Measurements from ENCODE around the gene AVP. TPM values are rescaled to one million over a fixed set of nuclear protein-coding genes. Genes with fewer than 3 reads are reported as not detected.

The AVP gene
- polyA plus RNA-seq, 12 donors: 0.24 TPM; not detected in 11

DNA sequence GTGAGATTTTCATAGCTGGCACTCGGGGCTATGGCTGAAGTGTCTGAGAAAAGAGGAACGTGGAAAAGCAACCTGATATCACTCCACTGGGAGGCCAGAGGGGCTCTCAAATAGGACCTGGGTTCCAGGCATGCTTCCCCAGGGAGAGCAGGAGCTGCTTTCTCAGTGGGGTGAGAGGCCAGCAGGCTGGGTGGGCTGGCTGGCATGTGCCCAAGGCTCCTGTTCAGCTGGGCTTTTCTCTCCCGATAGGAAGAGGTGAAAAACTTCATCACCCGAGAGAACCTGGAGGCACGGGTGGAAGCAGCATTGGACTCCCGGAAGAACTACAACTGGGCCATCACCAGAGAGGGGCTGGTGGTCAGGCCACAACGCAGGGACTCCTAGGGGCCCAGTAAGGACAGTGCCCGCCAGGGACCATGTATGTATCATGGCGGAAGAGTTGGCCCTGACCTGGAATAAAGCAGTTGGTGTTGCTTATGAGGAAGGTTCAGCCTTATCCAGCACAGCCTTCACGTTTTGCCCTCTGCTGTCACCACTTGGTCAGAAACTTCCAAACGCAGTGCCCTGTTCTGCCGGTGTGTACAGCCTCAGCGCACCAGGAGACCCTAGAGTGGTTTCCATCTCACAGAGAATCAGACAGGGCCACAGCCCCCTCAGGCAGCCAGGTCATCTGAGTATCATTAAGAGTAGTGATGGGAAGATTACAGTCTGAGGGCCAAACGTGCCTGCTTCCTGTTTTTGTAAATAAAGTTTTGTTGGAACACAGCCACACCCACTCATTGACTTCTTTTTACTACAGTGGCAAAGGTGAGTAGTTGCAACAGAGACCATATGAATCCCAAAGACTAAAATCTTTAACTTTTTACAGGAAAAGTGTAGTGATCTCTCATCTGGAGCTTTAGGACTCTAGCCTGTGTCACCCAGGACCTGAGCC is 36.8 kb downstream of the AVP start:
- no peak for DNase-seq

GRCh38 chr20:3046677-3047462 is 37.7 kb downstream of the AVP start:
- no peak for DNase-seq

DNA sequence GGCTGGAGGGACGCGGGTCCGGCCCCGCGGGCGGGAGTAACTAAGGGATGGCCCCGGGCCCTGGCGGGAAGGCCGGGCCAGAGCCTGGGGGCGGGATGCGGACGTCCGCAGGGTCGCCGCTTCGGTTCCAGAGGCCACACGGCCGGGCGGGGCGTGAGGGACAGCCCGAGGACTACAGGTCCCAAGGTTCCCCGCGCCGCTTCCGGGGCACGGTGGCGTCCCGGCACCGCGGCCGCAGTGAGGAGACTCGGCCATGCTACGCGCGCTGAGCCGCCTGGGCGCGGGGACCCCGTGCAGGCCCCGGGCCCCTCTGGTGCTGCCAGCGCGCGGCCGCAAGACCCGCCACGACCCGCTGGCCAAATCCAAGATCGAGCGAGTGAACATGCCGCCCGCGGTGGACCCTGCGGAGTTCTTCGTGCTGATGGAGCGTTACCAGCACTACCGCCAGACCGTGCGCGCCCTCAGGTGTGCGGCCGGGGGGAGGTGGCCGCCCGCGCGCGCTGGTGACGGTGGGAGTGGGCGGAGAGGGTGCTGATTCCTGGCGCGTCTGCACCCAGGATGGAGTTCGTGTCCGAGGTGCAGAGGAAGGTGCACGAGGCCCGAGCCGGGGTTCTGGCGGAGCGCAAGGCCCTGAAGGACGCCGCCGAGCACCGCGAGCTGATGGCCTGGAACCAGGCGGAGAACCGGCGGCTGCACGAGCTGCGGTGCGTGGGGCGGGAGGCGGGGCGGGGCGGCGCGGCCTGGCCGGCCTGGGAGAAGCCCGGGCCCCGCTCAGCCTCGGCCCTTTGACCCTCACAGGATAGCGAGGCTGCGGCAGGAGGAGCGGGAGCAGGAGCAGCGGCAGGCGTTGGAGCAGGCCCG is 38.5 kb downstream of the AVP start, which contains the start of gene MRPS26:
Gene MRPS26 (plus strand): TSS at position 237 of the 861 bp plus-strand sequence. CDS start 17 bp downstream, at position 254.
- DNase-seq: peak; percentile 93

DNA sequence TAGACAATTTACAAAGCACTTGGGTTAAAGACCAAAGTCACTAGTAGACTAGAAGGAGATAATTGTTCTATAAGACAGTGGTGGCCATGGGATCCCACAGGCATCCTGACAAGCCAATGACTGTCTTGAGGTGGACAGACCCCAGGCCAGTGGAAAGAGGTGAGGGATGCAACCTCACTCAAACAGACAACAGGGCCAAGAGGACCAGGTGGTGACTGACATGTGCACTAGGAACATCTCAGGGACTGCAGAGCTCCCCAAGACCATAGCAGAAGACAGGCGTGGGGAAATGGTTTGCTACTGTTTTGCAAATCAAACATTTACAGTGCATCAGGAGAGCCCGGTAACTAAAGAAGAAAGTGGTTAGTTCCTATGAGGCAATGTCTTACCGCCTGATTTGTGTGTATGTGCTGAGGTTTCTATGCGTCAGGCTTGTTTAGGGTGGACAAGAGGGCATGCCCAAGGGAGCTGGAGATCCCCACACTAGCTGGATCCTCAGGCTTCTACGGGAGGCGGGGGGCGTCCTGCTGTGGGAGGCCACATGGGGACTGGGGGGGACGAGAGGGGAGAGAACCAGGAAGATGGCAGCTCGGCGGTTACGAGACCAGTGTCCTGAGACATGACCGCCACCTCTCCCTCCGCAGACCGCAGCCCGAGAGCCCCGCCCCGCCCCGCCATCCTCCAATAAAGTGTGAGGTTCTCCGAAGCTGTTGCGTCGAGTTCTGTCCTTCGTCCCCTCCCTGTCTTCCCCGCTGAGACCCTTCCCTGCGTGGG is 39.3 kb downstream of the AVP start:
- DNase-seq: no peak

DNA sequence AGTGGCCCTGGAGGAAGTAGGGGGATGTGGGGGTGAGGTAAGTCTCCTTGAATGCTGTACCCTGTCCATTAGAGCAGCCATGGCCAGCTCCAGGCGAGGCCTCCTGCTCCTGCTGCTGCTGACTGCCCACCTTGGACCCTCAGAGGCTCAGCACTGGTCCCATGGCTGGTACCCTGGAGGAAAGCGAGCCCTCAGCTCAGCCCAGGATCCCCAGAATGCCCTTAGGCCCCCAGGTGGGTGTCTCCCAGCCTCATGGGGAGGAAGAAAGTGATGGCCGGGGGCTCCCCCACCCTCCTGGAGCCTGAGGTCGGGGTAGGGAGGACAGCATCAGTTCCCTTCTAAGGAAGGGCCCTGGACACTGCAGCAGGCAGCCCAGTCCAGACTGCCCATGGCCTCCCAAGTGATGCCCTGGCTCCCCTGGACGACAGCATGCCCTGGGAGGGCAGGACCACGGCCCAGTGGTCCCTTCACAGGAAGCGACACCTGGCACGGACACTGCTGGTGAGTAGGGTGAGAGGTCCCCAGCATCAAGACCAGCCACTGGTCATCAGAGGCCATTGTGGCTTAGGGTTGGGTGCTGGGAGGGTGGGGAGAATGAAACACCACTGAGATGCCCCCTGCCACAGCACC is 40.1 kb downstream of the AVP start:
- no peak for DNase-seq

DNA sequence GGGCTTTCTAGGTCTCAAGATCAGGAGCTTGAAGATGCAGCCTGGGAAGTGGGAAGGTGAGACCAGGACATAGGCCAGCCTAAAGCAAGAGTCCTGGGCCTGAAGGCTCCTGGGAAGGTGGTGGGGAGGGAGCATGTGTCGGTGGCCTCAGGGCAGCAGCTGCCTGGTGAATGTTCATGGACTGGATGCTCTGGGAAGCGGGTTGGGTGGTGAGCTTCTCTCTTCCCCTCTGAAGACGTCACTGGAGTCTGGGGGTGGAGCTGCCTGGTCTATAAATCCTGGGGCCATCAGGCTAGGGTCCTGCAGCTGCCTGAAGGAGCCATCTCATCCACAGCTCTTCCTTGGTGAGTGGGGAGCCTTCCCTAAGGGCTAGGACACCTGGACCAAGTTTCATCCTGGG is 41.2 kb downstream of the AVP start, which contains the start of gene GNRH2:
Gene GNRH2 (plus strand): TSS at position 301 of the 400 bp plus-strand sequence. CDS start 793 bp downstream, outside the sequence.
- no peak for DNase-seq

GRCh38 chr20:3042625-3043024 is 41.9 kb downstream of the AVP start:
- peak; percentile 66 for DNase-seq

- peak; percentile 59 for DNase-seq
Observed at GRCh38 chr20:3041854-3042409, 42.6 kb downstream of the AVP start.

- DNase-seq: no peak
Observed at GRCh38 chr20:3040086-3040485, 44.4 kb downstream of the AVP start.

DNA sequence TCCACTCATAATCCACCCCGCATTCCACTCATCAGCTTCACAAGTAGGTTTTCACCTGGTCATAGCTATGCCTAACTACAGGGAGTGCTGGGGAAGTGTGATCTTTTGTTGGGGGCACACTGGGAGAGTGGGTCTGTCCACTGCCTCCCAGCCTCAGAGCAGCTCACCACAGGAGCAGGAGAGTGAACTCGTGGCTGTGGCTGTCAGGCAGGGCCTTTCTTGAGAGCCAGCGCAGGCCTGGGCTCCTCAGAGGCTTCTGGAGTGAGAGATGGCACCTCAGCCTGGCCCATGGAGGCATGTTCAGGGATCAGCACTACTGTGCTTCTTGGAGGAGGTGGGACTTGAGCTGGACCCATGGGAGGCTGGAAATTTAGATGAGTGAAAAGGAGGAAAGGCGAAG is 45.1 kb downstream of the AVP start:
- no peak for DNase-seq

DNA sequence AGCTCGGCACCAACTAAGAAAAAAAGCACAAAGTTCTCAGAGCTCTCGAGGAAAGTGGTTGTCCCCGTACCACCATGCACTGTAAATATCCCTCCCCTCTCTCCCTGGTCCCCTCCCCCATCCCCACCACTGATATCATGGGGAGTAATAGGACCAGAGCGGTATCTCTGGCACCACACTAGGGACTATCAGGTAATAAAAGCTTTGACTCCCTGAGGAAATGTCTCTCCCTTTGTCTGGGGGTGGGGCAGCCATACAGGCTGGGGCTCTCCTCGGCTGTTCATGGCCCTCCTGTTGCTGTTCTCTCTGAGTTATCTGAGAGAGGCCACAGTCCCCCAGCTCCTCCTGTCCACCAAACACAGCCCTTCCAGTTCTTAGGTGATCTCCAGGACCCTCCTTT is 46.1 kb downstream of the AVP start:
- no peak for DNase-seq

DNA sequence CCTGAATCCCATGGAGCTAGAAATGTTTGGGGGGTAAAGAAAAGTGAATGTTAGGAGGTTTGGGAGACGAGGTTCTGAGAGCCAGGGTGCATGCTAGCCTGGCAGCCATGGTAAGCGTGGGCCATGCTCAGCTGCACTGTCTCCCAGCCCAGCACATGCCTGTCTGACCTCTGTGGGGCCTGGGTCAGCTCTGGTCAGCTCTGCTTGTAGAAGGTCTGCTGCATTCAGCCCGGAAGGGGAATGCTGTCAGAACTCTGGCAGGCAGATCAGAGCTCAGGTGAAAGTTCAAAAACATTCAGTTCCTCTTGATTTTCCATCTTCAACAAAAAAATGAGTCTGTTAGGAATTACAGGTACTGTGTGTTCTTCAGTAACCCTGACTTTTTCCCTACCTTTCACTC is 46.9 kb downstream of the AVP start:
- DNase-seq: no peak

DNA sequence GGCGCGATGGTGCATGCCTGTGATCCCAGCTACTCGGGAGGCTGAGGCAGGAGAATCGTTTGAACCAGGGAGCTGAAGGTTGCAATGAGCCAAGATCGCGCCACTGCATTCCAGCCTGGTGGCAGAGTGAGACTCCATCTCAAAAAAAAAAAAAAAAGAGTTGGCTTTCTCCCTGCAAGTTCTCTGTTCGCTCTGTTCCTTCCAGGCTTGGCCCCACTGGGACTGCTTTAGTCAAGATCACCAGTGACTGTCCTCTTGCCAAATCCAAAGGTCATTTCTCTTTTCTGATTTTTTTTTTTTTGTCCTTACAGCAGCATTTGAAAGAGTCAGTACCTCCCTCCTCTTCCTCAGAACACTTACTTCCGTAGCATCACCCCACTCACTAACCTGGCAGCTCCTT is 51.9 kb downstream of the AVP start:
- no peak for DNase-seq

Other genes starting within 250 kb of the AVP start
- 10 to 100 TPM in 11 of 12 donors, not detected in 1; 17.5 to 41.8 (median 25.6) TPM for gene PCED1A, start 244.1 kb downstream of the AVP start, polyA plus RNA-seq (ENCODE audit: insufficient read length in 12 of 12)
- gene VPS16, start 244.0 kb downstream of the AVP start, polyA plus RNA-seq (ENCODE audit: insufficient read length in 12 of 12): 10 to 100 TPM in 11 of 12 donors, not detected in 1; 18.9 to 53.6 (median 21.9) TPM
- gene PTPRA, start 211.2 kb downstream of the AVP start, polyA plus RNA-seq (ENCODE audit: insufficient read length in 12 of 12): 10 to 100 TPM in 11 of 12 donors, not detected in 1; 35.4 to 98.2 (median 56.6) TPM
- gene GNRH2, start 41.1 kb downstream of the AVP start, polyA plus RNA-seq (ENCODE audit: insufficient read length in 12 of 12): 1 to 10 TPM in 1 of 12 donors, under 1 TPM in 4, not detected in 7; 0.20 to 1.1 (median 0.35) TPM
- 10 to 100 TPM in 11 of 12 donors, not detected in 1; 23.0 to 38.0 (median 28.4) TPM for gene MRPS26, start 38.7 kb downstream of the AVP start, polyA plus RNA-seq (ENCODE audit: insufficient read length in 12 of 12)
- gene OXT, start 13.1 kb downstream of the AVP start, polyA plus RNA-seq (ENCODE audit: insufficient read length in 12 of 12): 1 to 10 TPM in 1 of 12 donors, under 1 TPM in 7, not detected in 4; 0.25 to 1.0 (median 0.44) TPM
- gene FASTKD5, start 75.1 kb upstream of the AVP start, polyA plus RNA-seq (ENCODE audit: insufficient read length in 12 of 12): 10 to 100 TPM in 8 of 12 donors, 1 to 10 TPM in 3, not detected in 1; 7.2 to 12.8 (median 11.3) TPM
- 10 to 100 TPM in 1 of 12 donors, 1 to 10 TPM in 10, not detected in 1; 6.2 to 12.3 (median 7.3) TPM for gene UBOX5, start 75.1 kb upstream of the AVP start, polyA plus RNA-seq (ENCODE audit: insufficient read length in 12 of 12)
- 1 to 10 TPM in 11 of 12 donors, not detected in 1; 2.5 to 7.2 (median 3.0) TPM for gene LZTS3, start 88.8 kb upstream of the AVP start, polyA plus RNA-seq (ENCODE audit: insufficient read length in 12 of 12)
- gene DDRGK1, start 120.0 kb upstream of the AVP start, polyA plus RNA-seq (ENCODE audit: insufficient read length in 12 of 12): 10 to 100 TPM in 11 of 12 donors, not detected in 1; 20.3 to 39.3 (median 26.8) TPM
- 10 to 100 TPM in 11 of 12 donors, not detected in 1; 29.2 to 45.7 (median 37.5) TPM for gene ITPA, start 124.8 kb upstream of the AVP start, polyA plus RNA-seq (ENCODE audit: insufficient read length in 12 of 12)
- gene SLC4A11, start 154.5 kb upstream of the AVP start, polyA plus RNA-seq (ENCODE audit: insufficient read length in 12 of 12): 1 to 10 TPM in 5 of 12 donors, under 1 TPM in 5, not detected in 2; 0.53 to 1.9 (median 0.95) TPM